Loucy (cell line): ENCODE results near the gene TEX48.

Experiments used
- H2AFZ ChIP-seq: fragments of 200-600 bp; sonication (generic); 2 replicates; pipeline ENCODE4 v1.6.0; 2016; ENCODE audit warnings: antibody characterized with exemption, mild to moderate bottlenecking, low read length, moderate library complexity
- H3F3A ChIP-seq: fragments of 200-600 bp; 2 replicates; pipeline ENCODE4 v1.6.0; 2016; ENCODE audit warnings: antibody characterized with exemption, low read depth, mild to moderate bottlenecking
- H3K27me3 ChIP-seq: fragments of 200-600 bp; sonication (generic); 2 replicates; pipeline ENCODE4 v1.6.1; 2014; ENCODE audit warnings: low read length, mild to moderate bottlenecking; ENCODE audit not compliant: insufficient read depth, poor library complexity, severe bottlenecking
- H3K36me3 ChIP-seq: fragments of 200-600 bp; sonication (generic); 2 replicates; pipeline ENCODE4 v1.6.1; 2016; ENCODE audit warnings: low read length; ENCODE audit not compliant: insufficient read depth
- H3K4me1 ChIP-seq: fragments of 200-600 bp; sonication (generic); 2 replicates; pipeline ENCODE4 v1.5.1; 2014; ENCODE audit warnings: low read length, mild to moderate bottlenecking; ENCODE audit not compliant: insufficient read depth, poor library complexity, severe bottlenecking
- H3K4me2 ChIP-seq: fragments of 200-600 bp; sonication (generic); 2 replicates; pipeline ENCODE4 v1.6.0; 2014; ENCODE audit warnings: antibody characterized with exemption, low read length, low read depth, mild to moderate bottlenecking; ENCODE audit not compliant: poor library complexity, severe bottlenecking
- H3K4me3 ChIP-seq: fragments of 200-600 bp; sonication (generic); 2 replicates; pipeline ENCODE4 v1.5.1; 2014; ENCODE audit warnings: low read length, mild to moderate bottlenecking, mixed read lengths; ENCODE audit not compliant: poor library complexity, severe bottlenecking
- H3K79me2 ChIP-seq: fragments of 200-600 bp; sonication (generic); 2 replicates; pipeline ENCODE4 v1.6.1; 2014; ENCODE audit warnings: low read length; ENCODE audit not compliant: insufficient read depth
- H3K9ac ChIP-seq: fragments of 200-600 bp; sonication (generic); 2 replicates; pipeline ENCODE4 v1.6.0; 2014; ENCODE audit warnings: mild to moderate bottlenecking, low read depth, low read length, moderate library complexity; ENCODE audit not compliant: poor library complexity, severe bottlenecking
- H3K9me2 ChIP-seq: fragments of 200-600 bp; sonication (generic); replicated peaks from 2 replicates; pipeline ENCODE4 v1.6.1; 2016; ENCODE audit warnings: low read depth, low read length, mixed read lengths
- H3K9me3 ChIP-seq: fragments of 200-600 bp; sonication (generic); 2 replicates; pipeline ENCODE4 v1.6.1; 2014; ENCODE audit warnings: mild to moderate bottlenecking, antibody characterized with exemption, low read length, low read depth; ENCODE audit not compliant: insufficient read depth
- H4K20me1 ChIP-seq: fragments of 200-600 bp; sonication (generic); 2 replicates; pipeline ENCODE4 v1.6.0; 2014; ENCODE audit warnings: antibody characterized with exemption, low read length, mild to moderate bottlenecking; ENCODE audit not compliant: insufficient read depth, poor library complexity, severe bottlenecking
- EZH2phosphoT487 ChIP-seq: fragments of 200-600 bp; IDR thresholded peaks from 2 replicates; pipeline ENCODE4 v1.6.1; 2018; ENCODE audit warnings: antibody characterized with exemption, mild to moderate bottlenecking, moderate library complexity, borderline replicate concordance
- TF ChIP-seq, protein P1 (sequence below): fragments of 200-600 bp; sonication (generic); conservative IDR thresholded peaks from 2 replicates; pipeline ENCODE4 v1.5.1; 2014; ENCODE audit warnings: mild to moderate bottlenecking, antibody characterized with exemption, low read length

The TEX48 gene

DNA sequence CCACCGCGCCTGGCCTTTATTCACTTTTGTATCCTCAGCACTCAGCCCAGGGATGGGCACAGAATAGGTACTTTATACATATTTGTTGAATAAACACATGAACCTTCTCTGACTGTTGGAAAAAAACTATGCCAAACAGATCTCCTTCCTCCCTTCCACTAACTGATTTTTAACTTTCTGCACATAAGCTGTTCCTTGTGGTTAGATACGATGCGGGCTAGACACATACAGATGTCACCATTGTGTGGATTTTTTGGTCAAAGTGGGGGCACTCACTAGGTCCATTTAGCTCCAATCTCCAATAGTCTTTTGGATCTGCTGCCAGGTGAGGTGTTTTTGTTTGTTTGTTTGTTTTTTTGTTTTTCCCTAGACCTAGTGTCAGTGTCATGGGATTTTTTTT, 5.1 kb downstream of the TEX48 start:
- Histone ChIP-seq H3K9me2 (no peaks in the 10 kb centered on the region), H4K20me1 (no peaks in the 10 kb centered on the region), H3K27me3 (no peaks in the 10 kb centered on the region), H3K4me3 (no peak overlapping the region), H3K79me2 (no peaks in the 10 kb centered on the region), H3K9ac (no peak overlapping the region), H3K9me3 (no peaks in the 10 kb centered on the region), H3K36me3 (no peaks in the 10 kb centered on the region), H3K4me2 (no peak overlapping the region), H3K4me1 (no peaks in the 10 kb centered on the region), H2AFZ (no peak overlapping the region), H3F3A (no peaks in the 10 kb centered on the region)
- no peak for TF ChIP-seq EZH2phosphoT487

GRCh38 chr9:114674798-114675540, 7.0 kb downstream of the TEX48 start:
- H4K20me1 ChIP-seq = no peaks in the 10 kb centered on the region

DNA sequence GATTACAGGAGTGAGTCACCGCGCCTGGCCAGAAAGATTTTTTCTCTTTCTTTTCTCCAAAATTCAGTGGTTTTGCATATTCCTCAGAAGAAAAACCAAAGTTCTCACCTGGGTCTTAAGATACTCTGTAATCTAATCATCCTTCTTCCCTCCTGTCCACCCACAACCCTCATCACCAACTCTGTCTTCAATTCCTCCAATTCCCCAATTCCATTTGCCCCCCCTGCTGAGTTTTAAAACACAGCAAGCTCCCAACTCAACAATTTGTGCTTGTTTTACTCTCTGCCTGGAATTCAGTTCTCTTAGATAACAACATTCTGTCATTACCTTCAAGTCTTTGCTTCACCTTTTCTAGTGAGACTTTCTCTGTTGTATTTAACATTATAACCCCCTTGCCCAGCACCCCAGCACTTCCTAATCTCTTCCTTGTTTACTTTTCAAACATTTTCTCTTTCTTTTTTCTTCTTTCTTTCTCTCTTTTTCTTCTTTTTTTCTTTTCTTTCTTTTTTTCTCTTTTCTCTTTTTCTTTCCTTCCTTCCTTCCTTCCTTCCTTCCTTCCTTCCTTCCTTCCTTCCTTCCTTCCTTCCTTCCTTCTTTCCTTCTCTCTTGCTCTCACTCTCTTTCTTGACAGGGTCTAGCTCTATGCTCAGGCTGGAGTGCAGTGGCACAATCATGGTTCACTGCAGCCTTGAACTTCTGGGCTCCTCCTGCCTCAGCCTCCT, 7.8 kb downstream of the TEX48 start:
- H3K4me2 ChIP-seq = no peak overlapping the region
- no peaks in the 10 kb centered on the region for H3K36me3 ChIP-seq

More at GRCh38 chr9:114674798-114675540, 7.0 kb downstream of the TEX48 start:
- Histone ChIP-seq H3K4me1 (no peaks in the 10 kb centered on the region), H3K9ac (no peak overlapping the region), H3F3A (no peaks in the 10 kb centered on the region), H3K27me3 (no peaks in the 10 kb centered on the region), H3K4me2 (no peak overlapping the region), H3K36me3 (no peaks in the 10 kb centered on the region), H3K9me2 (no peaks in the 10 kb centered on the region), H3K79me2 (no peaks in the 10 kb centered on the region), H3K4me3 (no peak overlapping the region), H3K9me3 (no peaks in the 10 kb centered on the region), H2AFZ (no peak overlapping the region)
- no peak for TF ChIP-seq EZH2phosphoT487
- TF ChIP-seq, protein P1, sequence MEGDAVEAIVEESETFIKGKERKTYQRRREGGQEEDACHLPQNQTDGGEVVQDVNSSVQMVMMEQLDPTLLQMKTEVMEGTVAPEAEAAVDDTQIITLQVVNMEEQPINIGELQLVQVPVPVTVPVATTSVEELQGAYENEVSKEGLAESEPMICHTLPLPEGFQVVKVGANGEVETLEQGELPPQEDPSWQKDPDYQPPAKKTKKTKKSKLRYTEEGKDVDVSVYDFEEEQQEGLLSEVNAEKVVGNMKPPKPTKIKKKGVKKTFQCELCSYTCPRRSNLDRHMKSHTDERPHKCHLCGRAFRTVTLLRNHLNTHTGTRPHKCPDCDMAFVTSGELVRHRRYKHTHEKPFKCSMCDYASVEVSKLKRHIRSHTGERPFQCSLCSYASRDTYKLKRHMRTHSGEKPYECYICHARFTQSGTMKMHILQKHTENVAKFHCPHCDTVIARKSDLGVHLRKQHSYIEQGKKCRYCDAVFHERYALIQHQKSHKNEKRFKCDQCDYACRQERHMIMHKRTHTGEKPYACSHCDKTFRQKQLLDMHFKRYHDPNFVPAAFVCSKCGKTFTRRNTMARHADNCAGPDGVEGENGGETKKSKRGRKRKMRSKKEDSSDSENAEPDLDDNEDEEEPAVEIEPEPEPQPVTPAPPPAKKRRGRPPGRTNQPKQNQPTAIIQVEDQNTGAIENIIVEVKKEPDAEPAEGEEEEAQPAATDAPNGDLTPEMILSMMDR = peak; percentile 26

More for the DNA sequence above, 7.8 kb downstream of the TEX48 start:
- Histone ChIP-seq H3K79me2 (no peaks in the 10 kb centered on the region), H3K27me3 (no peaks in the 10 kb centered on the region), H3K9me3 (no peaks in the 10 kb centered on the region), H3F3A (no peaks in the 10 kb centered on the region), H3K4me3 (no peak overlapping the region), H3K4me1 (no peaks in the 10 kb centered on the region), H4K20me1 (no peaks in the 10 kb centered on the region), H3K9me2 (no peaks in the 10 kb centered on the region), H2AFZ (no peak overlapping the region), H3K9ac (no peak overlapping the region)
- no peak for TF ChIP-seq EZH2phosphoT487
- TF ChIP-seq, protein P1 = no peak
